Astrocyte of the spinal cord (primary cell): Measurements from ENCODE around the gene FCRLB.
A peak's percentile ranks its signal among the peaks of the same experiment; 100 is the strongest.

Experiments
- DNase-seq: peaks from one replicate; pipeline ENCODE4 v3.0.0; 2011; ENCODE audit warnings: low read depth, low spot score
- H3K4me3 ChIP-seq: 2 replicates; pipeline ENCODE4 v1.5.1; 2011; ENCODE audit warnings: low read depth, mild to moderate bottlenecking, low read length, moderate library complexity
- in situ Hi-C: cut with HindIII; loops from 2 replicates; pipeline ENCODE4 v1.10.0; 2017; ENCODE audit warnings: low sequenced_read_pairs
- TF ChIP-seq, protein P1 (sequence below): IDR thresholded peaks from 2 replicates; pipeline ENCODE4 v1.5.1; 2012; ENCODE audit warnings: low read depth, mild to moderate bottlenecking, low read length, inconsistent platforms

The FCRLB gene

DNA sequence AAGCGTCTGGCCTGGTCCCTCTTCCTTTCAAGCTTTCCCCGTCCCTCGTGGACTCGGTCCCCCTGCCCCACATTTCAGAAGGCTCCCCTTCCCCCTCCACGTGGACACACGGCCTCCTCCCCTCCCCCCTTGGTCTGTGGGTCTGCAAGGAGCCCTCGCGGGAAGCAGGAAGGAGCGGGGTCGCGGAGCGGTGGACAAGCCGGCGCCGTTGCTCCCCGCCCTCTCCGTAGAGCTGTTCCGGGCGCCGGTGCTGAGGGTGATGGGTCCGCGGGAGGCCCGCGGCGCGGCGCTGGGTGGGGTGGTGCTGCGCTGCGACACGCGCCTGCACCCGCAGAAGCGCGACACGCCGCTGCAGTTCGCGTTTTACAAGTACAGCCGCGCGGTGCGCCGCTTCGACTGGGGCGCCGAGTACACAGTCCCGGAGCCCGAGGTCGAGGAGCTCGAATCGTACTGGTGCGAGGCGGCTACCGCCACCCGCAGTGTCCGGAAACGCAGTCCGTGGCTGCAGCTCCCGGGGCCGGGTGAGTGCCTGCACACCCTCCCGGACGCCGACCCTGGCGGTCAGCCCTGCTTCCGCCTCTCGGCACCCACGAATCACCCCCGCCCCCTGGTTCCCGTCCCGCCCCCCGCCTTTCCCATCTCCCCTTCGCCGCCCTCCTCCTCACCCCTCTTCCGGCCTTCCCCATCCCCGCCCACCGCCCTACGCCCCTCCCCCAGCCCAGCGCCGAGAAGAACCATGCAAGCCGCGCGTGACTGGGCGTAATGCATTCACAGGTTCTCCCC lies 5.3 kb downstream of the FCRLB start:
- TF ChIP-seq, protein P1, sequence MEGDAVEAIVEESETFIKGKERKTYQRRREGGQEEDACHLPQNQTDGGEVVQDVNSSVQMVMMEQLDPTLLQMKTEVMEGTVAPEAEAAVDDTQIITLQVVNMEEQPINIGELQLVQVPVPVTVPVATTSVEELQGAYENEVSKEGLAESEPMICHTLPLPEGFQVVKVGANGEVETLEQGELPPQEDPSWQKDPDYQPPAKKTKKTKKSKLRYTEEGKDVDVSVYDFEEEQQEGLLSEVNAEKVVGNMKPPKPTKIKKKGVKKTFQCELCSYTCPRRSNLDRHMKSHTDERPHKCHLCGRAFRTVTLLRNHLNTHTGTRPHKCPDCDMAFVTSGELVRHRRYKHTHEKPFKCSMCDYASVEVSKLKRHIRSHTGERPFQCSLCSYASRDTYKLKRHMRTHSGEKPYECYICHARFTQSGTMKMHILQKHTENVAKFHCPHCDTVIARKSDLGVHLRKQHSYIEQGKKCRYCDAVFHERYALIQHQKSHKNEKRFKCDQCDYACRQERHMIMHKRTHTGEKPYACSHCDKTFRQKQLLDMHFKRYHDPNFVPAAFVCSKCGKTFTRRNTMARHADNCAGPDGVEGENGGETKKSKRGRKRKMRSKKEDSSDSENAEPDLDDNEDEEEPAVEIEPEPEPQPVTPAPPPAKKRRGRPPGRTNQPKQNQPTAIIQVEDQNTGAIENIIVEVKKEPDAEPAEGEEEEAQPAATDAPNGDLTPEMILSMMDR = no peak
- DNase-seq = peak; percentile 75
- in situ Hi-C loops = loop anchor here (25.0 kb wide), 1 partner anchor 89 kb away; the partner anchor contains the start of gene FCGR3B
- H3K4me3 ChIP-seq = peak overlapping the region; percentile 59

DNA sequence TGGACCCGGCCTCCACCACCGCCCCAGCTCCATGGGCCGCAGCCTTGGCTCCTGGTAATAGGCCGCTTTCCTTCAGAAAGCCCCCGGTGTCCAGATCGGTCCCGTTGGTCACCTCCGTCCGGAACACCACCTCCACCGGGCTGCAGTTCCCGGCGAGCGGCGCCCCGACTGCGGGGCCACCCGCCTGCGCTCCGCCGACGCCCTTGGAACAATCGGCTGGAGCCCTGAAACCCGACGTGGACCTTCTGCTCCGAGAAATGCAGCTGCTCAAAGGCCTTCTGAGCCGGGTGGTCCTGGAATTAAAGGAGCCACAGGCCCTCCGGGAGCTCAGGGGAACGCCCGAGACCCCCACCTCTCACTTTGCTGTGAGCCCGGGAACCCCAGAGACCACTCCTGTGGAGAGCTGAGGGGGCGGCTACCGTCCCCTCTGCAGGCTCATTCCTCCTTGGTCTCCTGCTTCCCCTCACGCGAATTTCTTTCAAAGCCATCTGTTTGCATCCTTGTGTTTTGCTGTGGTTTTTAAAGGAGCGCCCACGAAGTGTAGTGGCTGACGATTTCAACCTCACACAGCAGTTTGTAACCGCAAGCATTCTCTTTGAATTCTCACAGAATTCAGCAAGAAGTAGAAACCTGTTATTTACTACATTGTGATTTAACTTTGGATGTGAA lies 6.0 kb downstream of the FCRLB start:
- H3K4me3 ChIP-seq = peak overlapping the region; percentile 59
- TF ChIP-seq, protein P1 = no peak
- in situ Hi-C loops = loop anchor here (25.0 kb wide), 1 partner anchor 90 kb away; the partner anchor contains the start of gene FCGR3B
- peak; percentile 87 for DNase-seq

DNA sequence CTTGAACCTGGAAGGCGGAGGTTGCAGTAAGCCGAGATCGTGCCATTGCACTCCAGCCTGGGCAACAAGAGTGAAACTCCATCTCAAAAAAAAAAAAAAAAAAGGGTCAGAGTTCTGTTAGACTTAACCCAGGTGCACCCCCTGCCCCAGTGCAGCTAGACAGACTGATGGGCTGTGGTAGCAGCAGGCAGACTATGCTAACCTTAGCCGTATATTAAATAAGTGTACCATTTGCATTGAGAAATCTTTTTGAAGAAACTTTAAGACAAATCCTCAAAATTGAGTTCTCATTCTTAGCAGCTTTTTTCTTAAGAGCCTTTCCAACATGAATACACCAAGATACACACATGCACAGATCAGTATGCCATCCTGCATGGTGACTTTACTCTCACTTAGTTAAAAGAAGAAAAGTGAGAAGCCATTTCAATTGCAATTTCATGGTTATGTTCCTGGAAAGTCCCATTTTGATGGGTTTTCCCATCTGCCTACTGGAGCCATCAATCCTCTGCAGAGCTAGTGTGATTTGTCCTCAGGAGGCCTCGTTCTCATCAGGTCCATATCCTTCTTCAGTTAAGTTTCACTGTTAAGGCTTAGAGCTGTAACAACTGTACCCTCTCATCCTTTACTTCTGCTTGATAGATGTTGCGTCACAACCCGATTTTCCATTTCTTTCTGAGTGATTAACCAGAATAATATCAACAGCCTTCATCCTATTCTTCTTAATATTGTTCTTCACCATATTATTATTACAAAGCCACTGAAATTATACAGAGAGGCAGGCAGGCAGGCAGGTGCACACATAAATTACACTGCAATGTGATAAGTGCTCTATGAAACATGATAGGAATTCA lies 7.3 kb downstream of the FCRLB start:
- no peak for DNase-seq
- H3K4me3 ChIP-seq = no peak overlapping the region
- in situ Hi-C loops = loop anchor here (25.0 kb wide), 1 partner anchor 91 kb away; the partner anchor contains the start of gene FCGR3B
- TF ChIP-seq, protein P1 = no peak

DNA sequence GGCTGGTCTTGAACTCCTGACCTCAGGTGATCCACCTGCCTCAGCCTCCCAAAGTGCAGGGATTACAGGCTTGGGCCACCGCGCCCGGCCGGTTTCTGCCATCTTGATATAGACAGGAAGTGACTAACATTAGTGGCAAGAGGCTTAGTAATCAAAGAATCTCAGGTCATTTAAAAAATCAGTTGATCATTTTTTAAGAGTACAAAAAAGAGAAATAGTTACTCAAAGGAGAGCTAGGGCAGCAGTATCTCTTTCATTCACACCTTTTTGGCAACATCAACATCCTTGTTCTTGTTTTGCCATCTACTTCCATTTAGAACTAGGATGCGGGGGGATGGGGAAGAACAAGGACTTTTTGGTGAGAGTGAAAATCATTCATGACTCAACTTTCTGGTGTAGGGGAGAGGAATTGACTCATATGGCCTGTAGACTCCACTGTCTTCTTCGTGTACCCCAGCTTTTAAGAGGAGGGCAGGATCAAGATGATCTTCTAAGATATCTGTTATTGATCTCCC lies 8.8 kb downstream of the FCRLB start:
- no peak overlapping the region for H3K4me3 ChIP-seq
- TF ChIP-seq, protein P1 = no peak
- peak; percentile 60 for DNase-seq
- in situ Hi-C loops = loop anchor here (25.0 kb wide), 1 partner anchor 93 kb away; the partner anchor contains the start of gene FCGR3B

DNA sequence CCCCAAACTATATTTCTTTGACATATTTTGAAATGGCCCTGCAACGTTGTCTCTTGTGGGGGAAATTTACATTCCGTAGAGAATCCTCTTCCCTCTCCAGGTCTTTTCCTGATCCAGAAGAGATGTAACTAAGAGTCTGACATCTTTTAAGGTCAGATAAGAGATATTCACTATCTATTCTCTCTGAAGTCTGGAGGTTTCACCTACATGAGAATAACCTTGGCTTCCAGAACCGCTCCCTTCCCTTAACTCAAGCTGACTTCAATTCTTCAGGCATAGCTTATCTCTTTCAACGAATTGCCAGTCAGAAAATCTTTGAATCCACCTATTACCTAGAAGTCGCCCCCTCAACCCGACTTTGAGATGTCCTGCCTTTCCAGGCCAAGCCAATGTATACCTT lies 9.9 kb downstream of the FCRLB start:
- in situ Hi-C loops = loop anchor here (25.0 kb wide), 1 partner anchor 94 kb away; the partner anchor contains the start of gene FCGR3B
- TF ChIP-seq, protein P1 = no peak
- DNase-seq = no peak
- no peak overlapping the region for H3K4me3 ChIP-seq
